Fibroblast of the conjunctiva (primary cell): ENCODE results near the gene FHIT.
A peak's percentile ranks its signal among the peaks of the same experiment; 100 is the strongest.

Experiments
- DNase-seq: peaks from one replicate; pipeline ENCODE4 v3.0.0-alpha.2; 2010; ENCODE audit warnings: low read depth

The FHIT gene

GRCh38 chr3:60463685-60464084, 787.6 kb downstream of the FHIT start:
- no peak for DNase-seq

DNA sequence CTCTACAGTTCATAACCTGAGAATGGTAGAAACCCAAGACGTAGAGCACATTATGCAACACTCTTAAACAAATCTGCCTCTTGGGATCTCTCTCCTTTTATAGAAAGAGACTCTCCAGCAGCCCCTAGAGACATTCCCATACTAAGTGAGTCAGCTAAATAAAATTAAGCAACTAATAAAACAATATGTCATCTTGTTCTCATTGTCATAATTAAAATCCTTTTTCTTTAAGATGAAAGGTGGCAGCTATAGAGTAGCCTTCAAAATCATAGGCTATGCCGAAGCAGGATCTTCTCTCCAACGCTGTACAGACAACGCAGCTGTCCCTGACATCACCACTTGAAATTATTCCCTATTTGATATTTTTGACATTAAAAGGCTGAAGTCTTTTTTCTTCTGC, 790.0 kb downstream of the FHIT start:
- DNase-seq: peak; percentile 36

- no peak for DNase-seq
Measured at GRCh38 chr3:60456180-60456579, 795.1 kb downstream of the FHIT start.

DNA sequence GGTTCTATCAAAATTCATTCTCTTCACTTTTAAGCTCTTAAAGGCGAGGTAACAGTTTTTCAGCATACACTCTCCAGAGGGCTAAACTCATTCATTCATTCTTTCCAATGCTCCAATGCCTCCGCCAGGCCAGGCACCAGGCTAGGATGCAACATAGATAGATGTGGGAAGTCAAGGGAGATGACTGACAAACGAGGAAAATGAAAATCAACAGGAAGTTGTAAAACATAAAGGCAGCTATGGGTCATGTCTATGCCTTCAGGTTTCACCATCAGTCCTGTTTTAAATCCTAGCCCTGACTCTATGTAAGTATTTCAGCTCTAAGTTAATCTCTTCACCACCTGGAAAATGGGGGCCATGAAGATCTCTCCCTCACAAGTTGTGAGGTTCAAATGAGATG, 797.9 kb downstream of the FHIT start:
- DNase-seq: no peak

DNA sequence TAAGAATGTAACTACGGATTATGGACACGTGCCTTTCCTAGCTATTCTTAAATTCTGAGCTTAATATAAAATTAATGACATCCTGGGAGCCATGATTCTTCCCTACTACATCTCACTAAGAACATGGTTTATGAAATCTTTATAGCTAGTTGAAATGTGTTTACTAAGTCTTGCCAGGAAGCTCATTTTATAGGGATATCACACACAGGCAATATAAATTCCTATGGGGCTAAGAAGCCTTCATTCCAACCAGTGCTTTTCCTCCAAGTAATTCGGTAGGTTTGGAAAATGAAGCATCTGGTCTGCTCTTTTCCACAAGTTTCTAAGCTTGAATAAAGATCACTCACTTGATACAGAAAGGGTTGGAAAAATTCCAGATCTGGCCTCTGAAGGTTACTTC, 802.6 kb downstream of the FHIT start:
- no peak for DNase-seq

DNA sequence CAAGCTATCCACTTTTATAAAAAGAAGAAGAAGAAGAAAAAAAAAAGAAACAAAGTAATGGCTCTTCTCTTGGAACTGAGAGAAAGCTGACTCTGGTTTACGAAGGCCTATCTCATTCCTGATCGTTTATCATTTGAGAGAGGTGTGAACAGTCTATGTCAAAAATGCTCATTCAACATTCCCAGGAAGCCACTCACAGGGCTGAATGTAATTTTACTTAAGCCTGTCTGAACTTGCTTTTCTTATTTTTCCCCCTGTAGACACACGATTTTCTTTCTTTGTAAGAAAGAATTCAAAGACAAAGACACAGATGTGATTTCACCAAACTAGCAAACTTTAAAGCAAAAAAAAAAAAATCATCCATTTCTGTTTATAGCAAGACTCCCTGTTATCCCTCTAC, 805.8 kb downstream of the FHIT start:
- DNase-seq: no peak

DNA sequence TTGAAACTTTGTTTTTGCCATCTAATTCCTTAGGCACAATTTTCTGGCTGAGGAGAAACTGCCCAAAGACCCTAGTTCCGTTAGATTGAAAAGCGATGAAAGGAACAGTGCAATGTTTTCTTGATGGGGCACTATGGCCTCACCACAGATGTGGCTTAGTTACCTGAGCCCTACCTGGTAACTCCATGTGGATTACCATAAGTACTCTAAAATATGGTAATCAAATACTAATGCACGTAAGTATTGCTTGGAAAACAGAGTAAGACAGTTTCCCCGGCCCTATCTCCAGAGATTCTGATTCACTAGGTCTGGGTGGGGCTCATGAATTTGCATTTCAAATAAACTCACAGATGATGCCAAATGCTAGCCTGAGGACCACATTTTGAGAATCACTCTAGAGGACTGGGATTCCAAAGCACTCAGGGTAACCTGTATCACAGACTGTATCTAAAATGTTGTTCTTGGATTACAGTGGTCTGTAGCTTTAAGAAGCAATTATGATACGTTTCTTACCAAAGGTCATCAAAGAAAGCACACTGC, 806.3 kb downstream of the FHIT start:
- DNase-seq: no peak

DNA sequence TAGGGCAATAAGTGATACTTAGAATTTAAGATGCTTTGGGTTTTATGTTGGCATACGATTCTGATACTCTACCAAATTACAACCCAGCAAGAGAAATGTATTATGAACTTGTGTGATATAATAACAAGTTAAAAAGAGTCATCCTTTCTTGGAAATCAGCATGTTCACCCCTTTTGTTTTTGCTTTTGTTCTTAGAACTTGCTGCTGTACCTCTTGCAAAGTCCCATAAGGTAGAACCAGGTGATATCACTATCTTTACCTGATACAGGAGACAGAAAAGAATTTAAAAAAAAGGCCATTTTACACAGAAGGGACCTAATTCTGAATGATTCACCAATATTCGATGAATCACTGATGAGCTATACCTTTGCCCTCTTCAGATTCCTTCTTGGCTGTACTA, 810.4 kb downstream of the FHIT start:
- no peak for DNase-seq

- DNase-seq: no peak
Measured at GRCh38 chr3:60435941-60436650, 815.2 kb downstream of the FHIT start.

DNA sequence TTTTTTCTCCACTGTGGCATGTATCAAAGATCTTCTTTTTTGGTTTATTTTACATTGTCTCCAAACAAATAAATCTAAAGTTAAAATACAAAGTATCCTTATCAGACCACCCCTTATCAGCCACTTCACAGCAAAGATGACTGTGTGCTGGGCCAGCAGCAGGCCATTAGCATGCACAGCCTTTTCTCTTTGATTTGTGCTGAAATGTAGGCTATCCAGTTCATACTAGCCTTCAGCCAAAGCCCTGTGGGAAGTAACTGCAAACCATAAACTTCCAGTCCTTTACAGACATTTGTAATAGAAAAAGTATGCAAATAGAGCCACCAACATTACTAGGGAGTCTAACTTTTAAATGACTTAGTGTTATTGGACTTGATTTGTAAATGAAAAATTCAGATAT, 816.3 kb downstream of the FHIT start:
- DNase-seq: no peak

GRCh38 chr3:60434323-60434722, 816.9 kb downstream of the FHIT start:
- no peak for DNase-seq

DNA sequence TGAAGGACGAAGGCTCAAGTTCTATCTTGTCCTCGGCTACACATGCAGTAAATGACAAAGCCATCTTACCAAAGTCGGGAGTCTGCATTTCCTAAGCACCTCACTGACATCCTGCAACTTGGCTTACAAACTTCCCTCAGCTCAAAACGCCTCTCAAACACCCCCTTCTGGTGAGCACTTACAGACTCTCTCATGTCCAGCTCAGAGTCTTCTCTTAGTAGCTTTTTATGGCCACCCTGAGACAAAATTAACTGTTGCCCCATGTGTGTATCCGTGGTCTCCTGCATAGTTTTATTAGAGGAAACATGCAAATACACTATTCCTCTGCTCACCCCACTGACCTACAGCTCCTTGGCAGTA, 819.7 kb downstream of the FHIT start:
- peak; percentile 36 for DNase-seq

DNA sequence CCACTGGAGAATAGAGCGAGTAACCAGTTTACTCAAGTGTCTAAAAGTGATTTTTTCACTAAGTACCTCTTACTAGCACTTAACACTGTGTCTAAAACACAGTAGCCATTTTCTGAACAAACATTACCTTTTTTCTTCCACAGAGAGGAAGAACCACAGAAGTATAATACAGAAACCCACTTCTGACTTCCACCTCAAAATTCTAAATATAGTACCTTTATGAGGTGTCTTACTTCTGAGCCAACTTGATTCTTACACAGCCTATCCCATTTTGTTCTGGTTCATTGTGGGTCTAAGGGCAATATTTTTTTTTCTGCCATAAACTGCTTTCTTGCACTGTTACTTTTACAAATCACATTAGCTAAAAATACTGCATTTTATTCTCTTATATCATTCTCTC, 821.0 kb downstream of the FHIT start:
- DNase-seq: no peak

DNA sequence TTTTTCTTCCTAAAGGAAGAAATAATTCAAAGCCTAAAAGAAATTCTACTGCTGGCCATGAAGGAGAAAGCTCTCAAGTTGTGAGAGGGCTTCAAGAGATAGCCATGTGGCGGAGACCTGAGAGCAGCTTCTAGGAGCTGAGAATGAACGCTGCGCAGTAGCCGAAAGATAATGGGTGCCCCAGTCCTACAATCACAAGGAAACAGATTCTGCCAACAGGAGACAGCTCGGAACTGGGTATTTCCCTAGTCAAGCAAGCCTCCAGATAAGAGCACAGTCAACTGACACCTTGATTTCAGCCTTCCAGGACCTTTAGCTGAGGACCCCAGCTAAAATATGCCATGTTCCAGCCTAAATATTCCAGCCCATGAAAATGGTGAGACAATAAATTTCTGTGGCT, 824.1 kb downstream of the FHIT start:
- no peak for DNase-seq

GRCh38 chr3:60424942-60425341, 826.3 kb downstream of the FHIT start:
- no peak for DNase-seq

- no peak for DNase-seq
Measured at GRCh38 chr3:60424034-60424433, 827.2 kb downstream of the FHIT start.

- DNase-seq: no peak
Measured at GRCh38 chr3:60423556-60423955, 827.7 kb downstream of the FHIT start.

DNA sequence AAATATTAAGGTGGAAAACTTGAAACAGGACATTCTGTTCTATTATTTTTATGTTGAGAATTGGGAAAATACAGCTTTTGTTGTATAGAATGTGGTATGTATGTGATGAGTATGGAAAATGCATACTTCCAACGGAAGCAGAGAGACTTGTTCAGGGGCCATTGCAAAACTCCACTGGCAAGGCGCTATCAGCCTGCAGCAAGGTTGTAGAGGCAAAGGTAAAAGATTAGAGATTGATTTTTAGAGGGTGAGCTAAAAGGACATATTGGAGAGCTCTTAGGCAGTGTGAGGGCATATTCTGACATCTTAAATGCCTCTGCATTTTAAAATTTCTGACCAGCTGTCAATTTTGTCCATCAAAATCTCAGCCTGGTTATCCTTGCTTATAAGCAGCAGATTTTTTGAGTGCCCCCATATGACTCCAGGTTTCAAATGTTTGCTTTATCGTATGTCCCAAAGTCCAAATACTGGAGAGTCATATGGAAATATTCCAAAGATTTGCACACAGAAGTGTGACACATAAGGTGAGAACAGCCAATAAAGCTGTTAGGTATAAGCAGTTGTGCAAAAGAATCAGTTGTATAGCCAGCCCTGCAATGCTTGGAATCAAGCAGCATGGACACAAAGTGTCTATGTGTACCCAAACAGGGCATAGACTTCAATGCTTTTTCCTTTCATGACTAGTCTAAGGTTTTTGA, 829.4 kb downstream of the FHIT start:
- no peak for DNase-seq

DNA sequence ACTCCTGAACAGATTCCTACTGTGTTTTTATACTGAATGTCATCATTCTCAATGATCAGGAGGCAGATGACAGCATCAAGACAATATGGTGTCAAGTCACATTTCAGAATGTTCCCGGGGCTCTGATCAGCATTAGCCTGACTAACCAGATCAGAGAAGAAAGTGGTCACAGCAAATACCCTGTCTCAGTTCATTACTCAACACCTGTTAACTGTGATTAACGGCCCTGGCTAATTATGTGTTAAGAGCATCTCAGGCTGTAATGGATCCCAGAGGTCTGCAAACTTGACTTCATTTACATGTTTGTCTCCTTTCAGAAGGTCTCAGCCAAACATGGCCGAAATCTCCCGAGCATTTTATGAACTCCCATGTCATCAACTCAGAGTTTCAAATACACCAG, 833.7 kb downstream of the FHIT start:
- DNase-seq: no peak

DNA sequence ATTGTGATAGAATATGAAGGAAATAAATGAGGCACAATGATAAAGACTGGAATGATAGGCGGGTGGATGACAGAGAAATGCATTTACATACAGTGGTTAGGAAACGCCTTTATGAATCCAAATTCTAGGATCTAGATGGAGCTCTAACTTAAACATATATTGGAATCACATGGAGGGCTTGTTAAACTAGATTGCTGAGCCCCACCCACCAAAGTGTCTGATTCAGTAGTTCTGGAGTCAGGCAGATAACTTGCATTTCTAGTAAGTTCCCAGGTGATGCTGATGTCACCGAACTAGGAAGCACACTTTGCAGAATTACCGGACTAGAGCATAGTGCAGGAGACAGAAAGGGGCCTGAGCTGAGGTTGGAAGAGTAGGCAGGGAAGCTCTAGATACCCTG, 837.2 kb downstream of the FHIT start:
- no peak for DNase-seq

DNA sequence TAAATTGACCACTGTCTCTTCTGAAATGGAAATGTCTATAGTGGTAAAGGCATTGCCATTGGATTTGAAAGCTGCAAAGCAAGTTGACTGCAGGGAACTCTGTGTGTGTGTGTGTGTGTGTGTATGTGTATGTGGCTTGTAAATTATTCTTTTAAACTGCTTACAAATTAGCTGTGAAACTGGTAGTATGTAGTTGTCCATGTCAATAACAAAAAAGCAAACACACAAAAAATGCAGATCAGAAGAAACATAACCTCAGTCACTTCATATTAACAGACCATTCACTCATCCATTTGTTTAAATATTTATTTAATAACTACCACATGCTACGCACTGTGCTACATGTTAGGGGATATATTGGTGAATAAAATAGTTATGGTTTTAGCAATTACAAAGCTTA, 837.7 kb downstream of the FHIT start:
- DNase-seq: no peak

DNA sequence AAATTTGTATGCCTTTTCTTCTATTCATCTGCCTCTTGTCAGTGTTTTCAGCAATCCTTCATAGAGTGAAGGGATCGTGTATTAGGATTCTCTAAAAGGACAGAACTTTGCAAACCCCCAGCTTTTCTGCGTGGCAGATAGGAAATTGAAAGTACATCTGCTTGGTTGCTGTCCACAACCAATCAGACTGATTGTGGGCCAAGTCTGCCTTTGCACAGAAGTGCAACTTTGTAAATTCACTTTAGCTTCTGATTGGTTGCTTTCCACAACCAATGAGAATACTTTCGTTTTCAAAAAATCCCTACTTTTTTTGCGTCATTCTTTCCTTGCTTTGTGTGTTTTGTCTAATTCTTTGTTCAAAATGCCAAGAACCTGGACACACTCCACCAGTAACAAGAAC, 847.4 kb downstream of the FHIT start:
- no peak for DNase-seq

- no peak for DNase-seq
Measured at GRCh38 chr3:60402931-60403330, 848.3 kb downstream of the FHIT start.
